Measurements from ENCODE around the gene DEPP1.

The DEPP1 gene

GRCh38 chr10:44971935-44972757 lies 6.5 kb downstream of the DEPP1 start:
- H3K4me3 ChIP-seq (ENCODE audit: low read depth, low read length) = no peak overlapping the region
- no peak for TF ChIP-seq CTCF (IDR thresholded peaks at IDR 0.05; ENCODE audit: low read depth, low read length)

- TF ChIP-seq CTCF (IDR thresholded peaks at IDR 0.05; ENCODE audit: low read depth, low read length) = no peak
- no peak overlapping the region for H3K4me3 ChIP-seq (ENCODE audit: low read depth, low read length)
Observed at GRCh38 chr10:44971434-44971833, 7.2 kb downstream of the DEPP1 start.

GRCh38 chr10:44970812-44971395 lies 7.7 kb downstream of the DEPP1 start:
- no peak for TF ChIP-seq CTCF (IDR thresholded peaks at IDR 0.05; ENCODE audit: low read depth, low read length)
- H3K4me3 ChIP-seq (ENCODE audit: low read depth, low read length) = no peak overlapping the region

- no peak overlapping the region for H3K4me3 ChIP-seq (ENCODE audit: low read depth, low read length)
- TF ChIP-seq CTCF (IDR thresholded peaks at IDR 0.05; ENCODE audit: low read depth, low read length) = no peak
Observed at GRCh38 chr10:44969854-44970253, 8.8 kb downstream of the DEPP1 start.

GRCh38 chr10:44968500-44969400 lies 9.9 kb downstream of the DEPP1 start:
- no peak overlapping the region for H3K4me3 ChIP-seq (ENCODE audit: low read depth, low read length)
- TF ChIP-seq CTCF (IDR thresholded peaks at IDR 0.05; ENCODE audit: low read depth, low read length) = no peak

GRCh38 chr10:44968091-44968490 lies 10.5 kb downstream of the DEPP1 start:
- no peak overlapping the region for H3K4me3 ChIP-seq (ENCODE audit: low read depth, low read length)
- no peak for TF ChIP-seq CTCF (IDR thresholded peaks at IDR 0.05; ENCODE audit: low read depth, low read length)
